ENCODE results near the gene PURA.
A peak's percentile ranks its signal among the peaks of the same experiment; 100 is the strongest.
"Not testable (repeated sequence)": the region's sequence is repeated elsewhere in the genome, so short reads cannot be mapped to it uniquely, and the experiment has no call there.

PURA gene

DNA sequence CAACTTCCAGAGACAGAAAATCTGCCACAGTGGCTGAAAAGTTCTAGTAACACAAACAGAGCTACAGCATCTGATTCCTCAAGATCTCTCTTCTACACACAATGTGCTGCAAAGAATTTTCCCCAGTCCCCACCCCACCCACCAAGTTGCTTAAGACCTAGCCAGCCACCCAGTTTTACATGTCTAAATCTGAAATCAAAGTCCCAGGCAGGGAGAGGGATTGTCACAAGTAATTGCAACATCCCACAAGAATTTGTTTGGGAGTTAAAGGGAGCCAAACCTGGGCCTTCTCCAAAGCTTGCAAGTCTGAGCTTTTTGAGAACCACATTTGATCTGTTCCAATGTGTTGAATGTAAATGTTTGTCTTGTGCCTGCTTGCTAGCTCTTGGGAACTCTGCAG lies 27.3 kb downstream of the PURA start:
- DNase-seq = no peak

- no peak for DNase-seq
These were observed 28.3 kb downstream of the PURA start for GRCh38 chr5:140142246-140142645.

DNA sequence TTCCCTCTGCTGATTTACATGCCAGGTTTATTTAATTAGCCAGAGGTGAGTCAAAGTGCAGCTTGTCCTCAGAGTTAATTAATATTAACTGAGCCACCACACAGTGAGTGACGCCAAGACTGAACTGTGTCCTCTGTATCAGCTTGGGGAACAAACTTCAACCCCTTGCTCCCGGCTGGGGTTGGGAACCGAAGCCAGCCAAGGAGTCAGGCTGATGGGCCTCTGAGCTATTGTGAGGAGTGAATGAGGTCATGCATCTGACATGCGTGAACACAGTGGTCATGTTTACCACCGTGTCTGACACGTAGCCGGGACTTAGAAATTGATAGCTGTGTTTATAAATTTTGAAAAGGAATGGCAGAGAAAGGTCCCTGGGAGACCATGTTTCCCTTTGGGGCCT lies 28.9 kb downstream of the PURA start:
- DNase-seq = no peak

- DNase-seq = no peak
These were observed 29.8 kb downstream of the PURA start for GRCh38 chr5:140143521-140144258.

- no peak for DNase-seq
These were observed 31.3 kb downstream of the PURA start for GRCh38 chr5:140145256-140145655.

DNA sequence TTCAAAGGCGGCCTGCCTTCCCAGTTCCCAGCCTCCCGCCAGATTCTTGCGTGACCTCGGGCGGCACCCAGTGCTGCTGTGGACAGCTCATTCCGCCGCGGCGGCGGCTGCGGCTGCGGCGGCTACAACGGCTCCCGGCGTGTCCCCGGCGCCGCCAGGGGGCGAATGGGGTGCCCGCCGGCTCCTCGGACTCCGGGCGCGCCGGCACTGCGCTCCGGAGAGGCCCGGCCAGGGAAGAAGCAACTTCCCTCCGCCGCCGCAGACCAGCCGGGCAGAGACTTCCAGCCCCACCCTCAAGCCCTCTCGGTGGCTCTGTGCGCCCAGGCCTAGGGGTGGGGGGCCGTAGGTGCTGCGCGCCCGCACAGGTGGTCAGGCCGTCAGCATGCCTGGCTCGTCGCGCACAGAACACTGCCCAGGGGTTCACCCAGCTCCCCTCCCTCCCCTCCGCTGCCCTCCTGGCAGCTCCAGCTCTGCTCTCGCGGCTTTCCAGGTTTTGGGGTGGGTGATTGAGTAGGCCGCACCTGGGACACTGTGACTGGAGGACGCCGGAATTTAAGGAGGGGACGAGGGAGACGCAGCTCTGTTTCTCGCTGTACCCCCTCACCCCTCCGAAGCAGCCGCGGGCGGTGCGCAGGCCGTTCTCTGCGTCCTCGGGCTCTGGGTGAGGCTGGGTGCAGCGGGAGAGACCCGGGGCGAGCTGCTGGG lies 32.1 kb downstream of the PURA start:
- DNase-seq = peak in 1 of 2 experiments; percentile 45

DNA sequence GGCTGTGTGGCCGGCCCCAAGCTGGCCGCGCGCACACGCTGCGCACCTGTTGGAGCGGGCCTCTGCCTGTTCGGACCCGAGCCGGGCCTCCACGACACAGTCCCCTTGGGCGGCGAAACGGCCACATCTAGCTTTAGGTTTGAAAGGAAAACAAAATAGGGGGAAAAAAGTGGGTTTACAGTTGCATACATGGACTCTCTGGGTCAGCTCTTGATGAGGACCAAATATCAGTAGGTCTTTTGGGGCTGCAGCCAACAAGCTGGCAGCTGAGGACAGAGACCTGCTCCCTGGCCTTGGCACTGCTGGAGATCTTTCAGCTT lies 32.6 kb downstream of the PURA start:
- DNase-seq = no peak

DNA sequence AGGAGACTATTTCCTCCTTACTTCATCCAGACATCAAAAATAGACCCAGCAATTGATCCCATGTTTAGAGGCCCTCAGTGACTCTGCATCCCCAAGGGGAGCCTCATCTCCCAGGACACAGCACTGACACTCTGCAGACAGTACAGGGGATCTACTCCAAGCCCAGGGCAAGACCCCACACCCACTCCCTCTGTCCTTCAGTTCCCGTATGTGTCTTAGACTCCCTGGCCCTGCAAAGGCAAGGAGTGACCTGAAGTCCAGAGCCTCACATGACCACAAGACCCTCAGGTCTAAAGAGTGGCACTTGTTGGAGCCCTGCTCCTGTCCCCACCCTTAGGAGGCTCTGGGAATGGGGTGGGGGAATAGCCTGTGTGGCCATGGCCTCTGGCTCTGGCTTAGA lies 33.6 kb downstream of the PURA start:
- DNase-seq = no peak

GRCh38 chr5:140148508-140148907 lies 34.6 kb downstream of the PURA start:
- DNase-seq = peak in 1 of 2 experiments; percentile 27

DNA sequence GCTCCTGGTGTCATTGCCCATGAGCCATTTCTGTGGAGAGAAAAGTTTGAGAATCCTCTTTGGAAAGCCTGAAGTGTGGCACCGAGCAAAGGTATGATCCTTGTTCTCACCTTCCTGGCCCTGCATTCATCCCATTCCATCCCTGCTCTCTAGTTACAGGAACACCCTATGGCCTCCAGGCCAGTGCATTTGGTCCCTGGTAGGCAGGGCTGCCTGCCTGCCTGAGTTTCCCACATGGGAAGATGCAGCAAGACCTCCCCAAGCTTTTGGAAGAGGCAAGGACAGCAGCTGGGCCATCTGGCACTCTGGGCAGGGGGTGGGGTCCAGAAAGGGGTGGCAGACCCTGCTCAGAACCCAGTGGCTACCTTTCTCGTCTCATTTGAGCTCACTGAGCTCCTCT lies 36.3 kb downstream of the PURA start:
- DNase-seq = peak; percentile 11 to 66

DNA sequence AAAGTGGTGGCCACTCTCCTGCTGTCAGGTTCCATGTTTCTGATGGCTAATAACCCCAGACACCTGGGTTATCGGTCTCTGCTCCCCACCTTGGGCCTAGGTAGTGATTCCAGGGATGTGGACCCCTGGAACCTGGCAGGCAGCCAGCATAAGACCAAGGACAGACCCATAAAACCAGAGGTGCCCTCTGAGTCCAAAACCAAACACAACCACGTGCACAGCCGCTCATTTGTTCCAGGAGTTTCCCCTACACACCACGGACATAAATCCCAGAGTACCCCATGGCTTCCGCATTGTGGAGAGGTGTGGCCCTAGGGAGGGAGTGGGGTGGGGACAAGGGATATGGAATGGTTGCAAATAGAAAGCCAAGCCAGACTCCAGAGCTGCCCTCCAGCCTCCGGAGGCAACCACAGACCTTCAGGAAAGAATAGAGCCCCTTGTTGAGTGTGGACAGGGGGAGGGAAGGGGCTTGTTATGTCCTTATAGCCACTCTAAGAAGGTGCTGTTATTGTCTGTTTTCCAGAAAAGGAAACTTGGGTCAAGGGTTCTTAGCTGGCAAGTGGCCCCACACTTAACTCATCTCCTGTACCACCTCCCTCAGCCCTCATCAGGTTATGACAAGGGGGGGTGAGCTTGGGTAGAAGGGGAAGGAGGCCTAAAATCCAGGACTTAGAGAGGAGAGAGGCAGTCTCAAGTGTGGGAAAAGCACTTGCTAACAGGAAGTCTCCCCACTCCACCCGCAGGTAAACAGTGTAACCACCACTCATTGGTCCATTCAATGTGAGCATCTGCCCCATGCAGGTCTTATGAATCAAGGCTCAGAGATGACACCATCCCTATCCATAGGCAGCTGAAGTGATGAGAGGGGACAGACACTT lies 37.5 kb downstream of the PURA start:
- no peak for DNase-seq

DNA sequence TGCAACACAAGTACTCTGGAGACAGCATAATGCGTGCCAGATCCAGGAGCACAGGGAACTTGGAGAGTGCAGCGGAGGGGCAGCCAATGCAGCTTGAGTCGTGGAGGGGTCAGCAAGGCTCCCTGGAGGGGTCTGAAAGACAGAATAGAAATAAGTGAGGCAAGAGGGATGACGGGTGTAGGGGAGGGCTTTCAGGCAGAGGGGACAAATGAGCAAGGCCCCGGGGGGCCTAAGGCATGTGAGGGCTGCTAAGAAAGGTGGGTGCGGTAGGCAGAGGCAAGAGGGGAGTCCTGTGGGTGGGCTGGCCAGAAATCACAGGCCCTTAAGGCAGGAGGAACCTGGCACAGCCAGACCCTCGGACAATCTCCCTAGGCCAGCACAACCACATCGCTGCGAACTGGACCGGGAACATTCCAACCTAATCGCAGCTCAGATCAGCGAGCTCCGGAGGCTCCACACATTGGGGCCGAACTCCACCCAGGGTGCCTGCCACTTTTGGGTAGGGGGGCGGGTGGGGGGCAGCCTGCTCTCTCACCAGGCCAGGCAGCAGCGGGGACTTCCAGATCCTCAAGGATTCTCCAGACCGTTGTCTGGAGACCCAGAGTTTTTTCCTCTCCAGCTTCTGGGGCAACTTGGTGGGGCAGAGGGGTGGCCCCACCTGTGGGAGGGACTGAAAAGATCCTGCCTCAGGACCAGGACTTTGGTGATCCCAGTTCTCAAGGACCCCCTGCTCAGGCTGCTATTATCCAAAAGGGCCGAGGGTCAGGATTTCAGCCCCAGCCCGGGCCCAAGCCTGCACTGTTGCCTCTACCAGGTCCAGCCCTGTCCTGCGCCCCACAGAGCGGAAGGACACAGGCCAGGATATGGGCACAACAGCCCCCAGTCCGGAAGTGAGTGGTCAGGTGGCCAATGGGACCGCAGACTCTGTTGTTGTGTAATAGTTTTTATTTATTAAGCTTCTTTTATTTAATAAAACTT lies 38.4 kb downstream of the PURA start:
- DNase-seq = no peak

DNA sequence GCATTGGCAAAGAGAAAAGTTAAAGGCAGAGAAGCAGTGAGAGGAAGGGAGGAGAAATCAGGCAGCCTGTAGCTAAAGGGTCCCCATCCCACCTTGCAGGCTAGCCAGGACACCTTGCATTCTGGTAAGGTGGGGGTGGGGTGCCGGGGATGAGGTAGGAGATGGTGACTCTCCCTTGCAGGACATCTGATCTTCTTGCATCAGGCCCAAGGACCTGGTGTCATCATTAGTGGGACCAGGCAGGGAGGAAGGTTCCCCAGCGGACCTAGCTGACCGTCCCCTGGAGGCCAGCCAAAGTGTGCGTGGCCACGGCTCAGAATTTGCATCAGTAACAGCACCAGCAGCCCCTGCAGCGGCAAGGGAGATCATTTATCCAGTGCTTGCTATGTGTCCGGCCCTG lies 39.3 kb downstream of the PURA start:
- no peak for DNase-seq

- no peak for DNase-seq
These were observed 40.0 kb downstream of the PURA start for GRCh38 chr5:140153905-140154304.

- DNase-seq = not testable (repeated sequence)
These were observed 40.9 kb downstream of the PURA start for GRCh38 chr5:140154710-140155381.

- DNase-seq = peak; percentile 63 to 72
These were observed 43.3 kb downstream of the PURA start for GRCh38 chr5:140157032-140157781.

GRCh38 chr5:140159014-140159927 lies 45.4 kb downstream of the PURA start:
- no peak for DNase-seq

GRCh38 chr5:140162275-140162674 lies 48.4 kb downstream of the PURA start:
- DNase-seq = no peak

DNA sequence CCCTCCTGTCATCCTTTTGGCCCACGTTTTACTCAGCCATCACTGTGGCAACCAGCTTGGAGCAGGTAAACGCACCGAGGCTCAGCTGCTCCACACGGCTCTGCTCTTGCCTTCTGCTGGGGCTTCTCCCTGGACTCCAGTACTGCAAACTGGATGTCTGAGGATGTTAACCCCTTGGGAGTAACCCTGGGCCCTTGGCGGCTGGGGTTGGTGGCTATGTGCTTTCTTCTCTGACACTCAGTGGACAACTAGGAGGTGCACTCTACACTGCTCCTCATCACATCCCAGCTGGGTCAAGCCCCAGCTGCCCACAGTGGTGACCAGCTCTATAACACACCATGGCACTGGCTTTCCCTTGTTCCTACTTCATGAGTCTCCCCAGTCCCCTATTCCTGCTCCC lies 48.9 kb downstream of the PURA start:
- DNase-seq = no peak
